Astrocyte (in vitro differentiated cells and primary cell): ENCODE data around the gene CELF4.

Experiments used
- CTCF ChIP-seq: IDR thresholded peaks from 2 replicates; pipeline ENCODE4 v1.5.1; 2011; ENCODE audit warnings: low read depth, mild to moderate bottlenecking, inconsistent platforms, low read length, moderate library complexity; ENCODE audit not compliant: insufficient read depth
- EZH2 ChIP-seq: IDR thresholded peaks from 2 replicates; pipeline ENCODE4 v1.6.1; 2012; ENCODE audit warnings: mild to moderate bottlenecking, low read length, inconsistent platforms; ENCODE audit not compliant: insufficient read depth

GRCh38 chr18:37242826-37243560, 322.6 kb downstream of the CELF4 start:
- TF ChIP-seq CTCF (no peak), EZH2 (no peak)
